Testis (tissue), 2 donors: ENCODE measurements around the gene EPHB1.

ENCODE experiments used
- CTCF ChIP-seq, 3 experiments: fragments of 450-650 bp in 2 of 3; fragments of 200-600 bp in 1 of 3; sonication (generic) in 1 of 3; IDR thresholded peaks; one replicate each; pipeline ENCODE4 v1.5.1; 2016 to 2019; ENCODE audit warnings: antibody characterized with exemption in 3 of 3, mild to moderate bottlenecking in 2 of 3, moderate library complexity in 1 of 3
- POLR2A ChIP-seq: fragments of 450-650 bp; IDR thresholded peaks from one replicate; pipeline ENCODE4 v1.6.1; 2017; ENCODE audit warnings: antibody characterized with exemption, mild to moderate bottlenecking, moderate library complexity

GRCh38 chr3:135079095-135079494 is 284.0 kb downstream of the EPHB1 start:
- TF ChIP-seq CTCF (IDR thresholded peaks at IDR 0.05) (no peak), POLR2A (no peak)
